ENCODE data around the gene PLCD1. TPM values are rescaled to one million over a fixed set of nuclear protein-coding genes. Genes with fewer than 3 reads are reported as not detected.

PLCD1 gene
- total RNA-seq, 1 donor from 2014 or later, result 20.7 TPM

DNA sequence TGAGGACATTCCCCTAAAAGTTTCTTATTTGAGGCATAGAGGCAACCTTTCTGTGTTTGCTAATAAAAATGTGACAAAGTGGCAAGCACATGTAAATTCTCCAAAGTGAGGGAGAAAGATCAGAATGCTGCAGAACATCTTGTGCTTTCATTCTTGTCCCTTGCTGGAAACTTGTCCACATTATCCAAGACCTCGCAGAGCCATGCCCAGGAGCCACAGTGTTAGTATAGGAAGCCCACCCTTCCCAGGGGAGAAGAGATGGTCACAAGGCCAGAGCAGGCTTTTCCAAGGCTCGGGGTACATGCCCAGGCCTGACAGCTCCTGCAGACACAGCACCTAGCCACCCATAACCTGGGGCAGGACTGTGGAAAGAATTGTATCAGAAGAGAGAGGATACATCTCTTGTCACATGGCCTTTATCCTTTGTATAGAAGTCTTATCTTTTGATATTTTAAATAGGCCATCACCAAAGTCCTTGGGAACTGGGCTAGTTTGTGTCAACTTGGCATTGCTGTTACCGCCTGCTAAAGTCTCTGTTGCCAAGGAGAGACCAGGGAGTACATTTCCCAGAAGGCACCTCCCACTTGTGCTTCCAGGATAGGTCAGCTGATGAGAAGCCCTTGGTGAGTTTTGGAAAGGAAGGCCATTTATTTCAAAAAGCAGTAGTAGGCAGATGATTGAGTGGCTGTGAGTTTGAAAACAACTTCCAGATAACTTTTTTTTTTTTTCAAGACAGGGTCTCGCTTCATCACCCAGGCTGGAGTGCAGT, 20.1 kb upstream of the PLCD1 start:
- Mint-ChIP-seq H3K4me3 (no peak overlapping the region), H3K9me3 (peaks cover 9% of the 10 kb centered on the region), H3K27ac (no peak overlapping the region), H3K27me3 (ENCODE audit: low read depth) (peaks cover 35% of the 10 kb centered on the region), H3K36me3 (no peaks in the 10 kb centered on the region), H3K4me1 (no peaks in the 10 kb centered on the region)
- DNase-seq (ENCODE audit: low spot score in 2 of 2, unreplicated experiment in 2 of 2), result no peak
- TF ChIP-seq, protein P1, sequence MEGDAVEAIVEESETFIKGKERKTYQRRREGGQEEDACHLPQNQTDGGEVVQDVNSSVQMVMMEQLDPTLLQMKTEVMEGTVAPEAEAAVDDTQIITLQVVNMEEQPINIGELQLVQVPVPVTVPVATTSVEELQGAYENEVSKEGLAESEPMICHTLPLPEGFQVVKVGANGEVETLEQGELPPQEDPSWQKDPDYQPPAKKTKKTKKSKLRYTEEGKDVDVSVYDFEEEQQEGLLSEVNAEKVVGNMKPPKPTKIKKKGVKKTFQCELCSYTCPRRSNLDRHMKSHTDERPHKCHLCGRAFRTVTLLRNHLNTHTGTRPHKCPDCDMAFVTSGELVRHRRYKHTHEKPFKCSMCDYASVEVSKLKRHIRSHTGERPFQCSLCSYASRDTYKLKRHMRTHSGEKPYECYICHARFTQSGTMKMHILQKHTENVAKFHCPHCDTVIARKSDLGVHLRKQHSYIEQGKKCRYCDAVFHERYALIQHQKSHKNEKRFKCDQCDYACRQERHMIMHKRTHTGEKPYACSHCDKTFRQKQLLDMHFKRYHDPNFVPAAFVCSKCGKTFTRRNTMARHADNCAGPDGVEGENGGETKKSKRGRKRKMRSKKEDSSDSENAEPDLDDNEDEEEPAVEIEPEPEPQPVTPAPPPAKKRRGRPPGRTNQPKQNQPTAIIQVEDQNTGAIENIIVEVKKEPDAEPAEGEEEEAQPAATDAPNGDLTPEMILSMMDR (IDR thresholded peaks at IDR 0.05; ENCODE audit: unreplicated experiment), result no peak

DNA sequence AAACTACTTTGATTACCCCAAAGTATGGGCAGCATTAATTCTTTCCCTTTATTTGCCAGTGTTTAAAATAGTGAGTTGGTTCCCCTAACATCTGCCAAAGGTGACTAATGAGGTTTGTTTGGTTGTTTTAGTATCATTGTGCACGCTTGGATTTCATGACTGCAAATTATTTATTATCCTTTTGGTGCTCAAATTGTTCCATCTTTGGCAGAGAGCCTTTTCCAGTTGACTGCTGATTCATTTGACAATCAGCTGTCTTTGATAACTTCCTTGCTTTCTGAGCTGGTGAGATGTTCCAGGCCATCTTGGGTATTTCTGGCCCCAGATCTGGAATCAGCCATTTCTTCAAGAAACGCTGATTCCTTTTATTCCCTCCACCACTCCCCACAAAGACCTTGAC, 18.5 kb upstream of the PLCD1 start:
- no peak overlapping the region for H3K4me3 Mint-ChIP-seq
- peaks cover 9% of the 10 kb centered on the region for H3K9me3 Mint-ChIP-seq
- H3K4me1 Mint-ChIP-seq, result no peaks in the 10 kb centered on the region
- DNase-seq (ENCODE audit: low spot score in 2 of 2, unreplicated experiment in 2 of 2), result no peak
- no peak overlapping the region for H3K27ac Mint-ChIP-seq
- TF ChIP-seq, protein P1 (IDR thresholded peaks at IDR 0.05; ENCODE audit: unreplicated experiment), result no peak
- no peaks in the 10 kb centered on the region for H3K36me3 Mint-ChIP-seq
- peaks cover 39% of the 10 kb centered on the region for H3K27me3 Mint-ChIP-seq (ENCODE audit: low read depth)

DNA sequence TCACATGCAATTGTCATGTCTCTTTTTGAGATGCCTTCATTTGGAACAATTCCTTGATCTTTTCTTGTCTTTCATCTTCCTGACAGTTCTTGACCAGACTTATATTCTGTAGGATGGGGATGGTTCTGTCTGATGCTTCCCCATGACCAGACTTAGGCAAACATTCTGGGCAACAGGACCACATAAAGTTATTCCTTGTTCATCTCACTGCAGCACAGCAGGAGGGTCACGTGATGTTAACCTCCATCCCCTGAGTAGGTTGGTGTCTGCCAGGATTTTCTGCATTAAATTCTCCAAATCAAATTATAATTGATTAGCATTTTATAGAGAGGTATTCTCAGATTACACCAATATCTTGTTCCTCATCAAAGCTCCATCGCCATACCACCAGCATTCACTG, 17.4 kb upstream of the PLCD1 start:
- TF ChIP-seq, protein P1 (IDR thresholded peaks at IDR 0.05; ENCODE audit: unreplicated experiment), result no peak
- no peaks in the 10 kb centered on the region for H3K4me1 Mint-ChIP-seq
- DNase-seq (ENCODE audit: low spot score in 2 of 2, unreplicated experiment in 2 of 2), result no peak
- H3K9me3 Mint-ChIP-seq, result peaks cover 5% of the 10 kb centered on the region
- H3K27ac Mint-ChIP-seq, result no peak overlapping the region
- H3K4me3 Mint-ChIP-seq, result no peak overlapping the region
- H3K27me3 Mint-ChIP-seq (ENCODE audit: low read depth), result peaks cover 42% of the 10 kb centered on the region
- no peaks in the 10 kb centered on the region for H3K36me3 Mint-ChIP-seq

DNA sequence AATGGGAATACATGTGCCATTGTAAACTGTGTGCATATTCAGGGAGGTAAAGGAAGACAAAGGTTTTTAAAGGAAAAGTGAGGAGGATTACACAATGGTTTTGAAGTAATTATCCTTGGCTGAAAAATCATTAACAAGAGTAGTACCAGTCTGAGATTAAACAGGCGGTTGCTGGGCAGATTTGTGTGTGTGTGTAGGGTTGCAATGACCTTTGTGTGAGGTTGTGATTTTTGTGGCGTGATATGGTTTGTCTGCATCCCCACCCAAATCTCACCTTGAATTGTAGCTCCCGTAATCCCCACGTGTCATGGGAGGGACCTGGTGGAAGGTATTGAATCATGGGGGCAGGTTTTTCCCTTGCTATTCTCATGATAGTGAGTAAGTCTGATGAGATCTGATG, 16.6 kb upstream of the PLCD1 start:
- Mint-ChIP-seq H3K4me1 (no peaks in the 10 kb centered on the region), H3K9me3 (no peaks in the 10 kb centered on the region), H3K36me3 (no peaks in the 10 kb centered on the region), H3K4me3 (no peak overlapping the region), H3K27ac (no peak overlapping the region), H3K27me3 (ENCODE audit: low read depth) (peaks cover 42% of the 10 kb centered on the region)
- TF ChIP-seq, protein P1 (IDR thresholded peaks at IDR 0.05; ENCODE audit: unreplicated experiment), result no peak
- DNase-seq (ENCODE audit: low spot score in 2 of 2, unreplicated experiment in 2 of 2), result no peak

DNA sequence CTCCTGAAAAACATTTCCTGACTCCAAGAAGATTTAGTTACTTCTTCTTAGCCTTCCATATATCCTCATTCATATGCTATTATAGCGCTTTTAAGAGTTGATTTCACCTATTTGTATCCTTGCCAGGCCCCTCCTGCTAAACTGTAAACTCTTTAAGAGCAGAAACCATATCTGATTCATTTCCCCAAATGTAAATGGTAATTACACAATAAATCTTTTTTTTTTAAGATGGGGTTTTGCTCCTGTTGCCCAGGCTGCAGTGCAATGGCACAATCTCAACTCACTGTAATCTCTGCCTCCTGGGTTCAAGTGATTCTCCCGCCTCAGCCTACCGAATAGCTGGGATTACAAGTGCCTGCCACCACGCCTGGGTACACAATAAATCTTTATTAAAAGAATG, 14.0 kb upstream of the PLCD1 start:
- no peak overlapping the region for H3K4me3 Mint-ChIP-seq
- H3K9me3 Mint-ChIP-seq, result no peaks in the 10 kb centered on the region
- TF ChIP-seq, protein P1 (IDR thresholded peaks at IDR 0.05; ENCODE audit: unreplicated experiment), result no peak
- DNase-seq (ENCODE audit: low spot score in 2 of 2, unreplicated experiment in 2 of 2), result no peak
- no peak overlapping the region for H3K27ac Mint-ChIP-seq
- H3K4me1 Mint-ChIP-seq, result peaks cover 14% of the 10 kb centered on the region
- H3K27me3 Mint-ChIP-seq (ENCODE audit: low read depth), result peaks cover 60% of the 10 kb centered on the region
- H3K36me3 Mint-ChIP-seq, result no peaks in the 10 kb centered on the region
